ENCODE measurements around the gene LIME1. TPM values are rescaled to one million over a fixed set of nuclear protein-coding genes. Genes with fewer than 3 reads are reported as not detected.

The LIME1 gene
- total and polyA plus RNA-seq, 2 donors (not counting 1 experiment from before 2014, with no cell fraction given): 0.68 to 3.5 TPM

DNA sequence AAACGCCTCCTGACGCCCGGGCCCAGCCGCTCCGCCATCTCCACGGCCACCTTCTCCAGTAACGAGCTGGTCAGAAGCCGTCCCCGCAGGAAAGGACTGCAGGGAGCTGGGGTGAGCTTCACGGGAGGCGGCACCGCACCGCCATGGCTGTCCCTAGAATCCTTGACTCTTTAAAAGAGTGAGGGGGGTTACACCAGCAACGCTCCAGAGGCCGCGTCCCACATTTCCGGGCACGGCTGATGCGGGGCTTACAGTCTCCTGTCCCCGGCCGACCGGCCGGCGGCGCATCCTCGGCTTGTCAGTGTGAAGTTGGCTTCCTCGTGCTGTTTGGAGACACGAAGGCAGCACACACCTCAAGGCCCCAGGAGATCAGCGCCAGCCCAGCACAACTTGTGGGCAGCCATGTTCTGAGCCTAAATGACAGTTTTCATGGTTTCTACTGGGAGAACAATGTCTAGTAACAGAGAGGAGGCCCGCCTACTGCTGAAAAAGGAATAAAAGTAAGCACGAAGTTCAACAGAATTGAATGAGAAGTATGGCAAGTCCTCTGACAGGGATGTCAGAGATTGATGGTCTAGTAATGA is 33.5 kb downstream of the LIME1 start:
- Histone ChIP-seq H3K27me3 (ENCODE audit: control insufficient read depth, insufficient read depth, low read length) (no peaks in the 10 kb centered on the region), H2AFZ (ENCODE audit: low read length) (no peak overlapping the region), H3K4me3 (replicated peaks in 1 of 4; ENCODE audit: control extremely low read depth in 1 of 4, insufficient read depth in 1 of 4, low read depth in 3 of 4, low read length in 4 of 4) (no peak overlapping the region), H3K4me1 (ENCODE audit: control insufficient read depth, extremely low read depth, insufficient read depth, low read length) (peaks cover 4% of the 10 kb centered on the region), H3K9me3 (ENCODE audit: control insufficient read depth, insufficient read depth, low read depth, low read length) (no peaks in the 10 kb centered on the region), H3K36me3 (ENCODE audit: control insufficient read depth, insufficient read depth, low read length) (no peaks in the 10 kb centered on the region), H3K9ac (ENCODE audit: insufficient read depth, low read length) (no peak overlapping the region), H3K79me2 (ENCODE audit: control insufficient read depth, insufficient read depth, low read length) (no peaks in the 10 kb centered on the region), H4K20me1 (ENCODE audit: control insufficient read depth, extremely low read depth, insufficient read depth, low read length) (no peaks in the 10 kb centered on the region), H3K4me2 (ENCODE audit: extremely low read depth, insufficient read depth, low read length) (no peak overlapping the region), H3K27ac (ENCODE audit: insufficient read depth, low read length) (no peak overlapping the region)
- DNase-seq (ENCODE audit: low read depth in 2 of 2): no peak
- TF ChIP-seq EZH2 (IDR thresholded peaks at IDR 0.05; ENCODE audit: low read length, missing control alignments): no peak
- TF ChIP-seq, protein P1, sequence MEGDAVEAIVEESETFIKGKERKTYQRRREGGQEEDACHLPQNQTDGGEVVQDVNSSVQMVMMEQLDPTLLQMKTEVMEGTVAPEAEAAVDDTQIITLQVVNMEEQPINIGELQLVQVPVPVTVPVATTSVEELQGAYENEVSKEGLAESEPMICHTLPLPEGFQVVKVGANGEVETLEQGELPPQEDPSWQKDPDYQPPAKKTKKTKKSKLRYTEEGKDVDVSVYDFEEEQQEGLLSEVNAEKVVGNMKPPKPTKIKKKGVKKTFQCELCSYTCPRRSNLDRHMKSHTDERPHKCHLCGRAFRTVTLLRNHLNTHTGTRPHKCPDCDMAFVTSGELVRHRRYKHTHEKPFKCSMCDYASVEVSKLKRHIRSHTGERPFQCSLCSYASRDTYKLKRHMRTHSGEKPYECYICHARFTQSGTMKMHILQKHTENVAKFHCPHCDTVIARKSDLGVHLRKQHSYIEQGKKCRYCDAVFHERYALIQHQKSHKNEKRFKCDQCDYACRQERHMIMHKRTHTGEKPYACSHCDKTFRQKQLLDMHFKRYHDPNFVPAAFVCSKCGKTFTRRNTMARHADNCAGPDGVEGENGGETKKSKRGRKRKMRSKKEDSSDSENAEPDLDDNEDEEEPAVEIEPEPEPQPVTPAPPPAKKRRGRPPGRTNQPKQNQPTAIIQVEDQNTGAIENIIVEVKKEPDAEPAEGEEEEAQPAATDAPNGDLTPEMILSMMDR (conservative IDR thresholded peaks at IDR 0.05 in 1 of 2, IDR thresholded peaks at IDR 0.05 in 1 of 2; ENCODE audit: low read depth in 1 of 2, low read length in 2 of 2): no peak

DNA sequence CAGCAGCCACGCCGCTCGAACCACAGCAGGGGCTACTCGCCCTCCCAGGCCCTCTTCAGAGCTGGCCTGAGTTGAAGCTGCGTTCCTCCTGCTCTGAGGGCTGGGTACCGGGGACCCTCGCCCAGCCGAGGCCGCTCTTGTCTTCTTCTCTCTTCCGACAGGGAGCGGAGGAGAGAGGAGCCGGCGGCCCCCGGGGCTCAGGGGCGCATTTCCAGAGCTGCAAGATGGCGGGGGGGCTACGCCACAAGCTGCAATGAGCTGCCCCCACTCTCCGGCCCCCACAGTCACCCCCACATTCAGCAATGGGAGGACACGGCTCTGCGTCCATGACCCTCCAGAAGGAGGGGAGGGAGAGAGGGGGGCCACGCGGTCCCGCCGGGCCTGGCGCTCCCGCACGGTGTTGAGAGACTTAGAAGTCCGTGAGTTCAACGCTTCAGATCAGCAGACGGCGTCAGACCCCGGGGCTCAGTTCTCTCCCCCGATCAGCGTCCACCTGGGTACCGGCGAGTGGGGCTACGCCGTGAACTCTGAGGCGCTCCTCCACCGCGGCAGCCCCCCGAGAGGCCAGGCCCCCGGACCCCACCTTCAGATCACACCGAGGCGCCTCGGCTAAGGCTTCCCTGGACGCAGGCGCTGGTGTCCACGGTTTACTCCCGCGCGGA is 34.7 kb downstream of the LIME1 start:
- Histone ChIP-seq H3K36me3 (ENCODE audit: control insufficient read depth, insufficient read depth, low read length) (no peaks in the 10 kb centered on the region), H3K9me3 (ENCODE audit: control insufficient read depth, insufficient read depth, low read depth, low read length) (no peaks in the 10 kb centered on the region), H4K20me1 (ENCODE audit: control insufficient read depth, extremely low read depth, insufficient read depth, low read length) (no peaks in the 10 kb centered on the region), H3K9ac (ENCODE audit: insufficient read depth, low read length) (no peak overlapping the region), H3K4me1 (ENCODE audit: control insufficient read depth, extremely low read depth, insufficient read depth, low read length) (peaks cover 4% of the 10 kb centered on the region), H3K4me2 (ENCODE audit: extremely low read depth, insufficient read depth, low read length) (no peak overlapping the region), H3K4me3 (replicated peaks in 1 of 4; ENCODE audit: control extremely low read depth in 1 of 4, insufficient read depth in 1 of 4, low read depth in 3 of 4, low read length in 4 of 4) (no peak overlapping the region), H3K27ac (ENCODE audit: insufficient read depth, low read length) (no peak overlapping the region), H2AFZ (ENCODE audit: low read length) (no peak overlapping the region), H3K79me2 (ENCODE audit: control insufficient read depth, insufficient read depth, low read length) (no peaks in the 10 kb centered on the region), H3K27me3 (ENCODE audit: control insufficient read depth, insufficient read depth, low read length) (no peaks in the 10 kb centered on the region)
- no peak for DNase-seq (ENCODE audit: low read depth in 2 of 2)
- no peak for TF ChIP-seq EZH2 (IDR thresholded peaks at IDR 0.05; ENCODE audit: low read length, missing control alignments)
- TF ChIP-seq, protein P1 (conservative IDR thresholded peaks at IDR 0.05 in 1 of 2, IDR thresholded peaks at IDR 0.05 in 1 of 2; ENCODE audit: low read depth in 1 of 2, low read length in 2 of 2): no peak

DNA sequence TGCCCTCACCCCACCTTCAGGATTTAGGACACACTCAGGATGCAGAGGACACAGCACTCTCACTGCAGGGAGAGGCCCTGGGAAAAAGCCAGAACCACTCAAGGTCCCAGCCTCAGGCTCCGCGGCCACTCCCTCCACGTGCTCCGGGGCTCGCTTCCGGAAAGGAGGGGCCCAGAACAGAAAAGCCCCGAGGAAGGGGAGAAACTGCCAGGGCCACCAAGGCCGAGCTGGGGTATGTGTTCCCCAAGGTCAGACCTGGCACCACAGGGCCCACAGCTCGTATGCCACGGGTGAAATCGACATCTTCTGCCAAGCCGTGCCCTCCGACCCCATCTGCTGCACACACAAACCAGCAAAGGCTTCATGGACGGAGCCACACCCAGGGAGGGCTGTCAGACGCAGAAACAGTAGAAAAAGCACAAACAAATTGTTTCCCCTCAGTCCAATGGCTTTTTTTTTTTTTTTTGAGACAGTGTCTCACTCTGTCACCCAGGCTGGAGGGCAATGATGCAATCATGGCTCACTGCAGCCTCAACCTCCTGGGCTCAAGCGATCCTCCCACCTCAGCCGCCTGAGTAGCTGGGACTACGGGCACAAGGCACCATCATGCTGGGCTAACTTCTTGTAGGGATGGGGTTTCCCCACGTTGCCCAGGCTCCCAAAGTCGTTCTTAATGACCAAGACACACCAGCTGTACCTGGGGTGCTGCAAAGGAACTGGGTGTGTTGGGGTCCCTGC is 36.5 kb downstream of the LIME1 start:
- Histone ChIP-seq H3K36me3 (ENCODE audit: control insufficient read depth, insufficient read depth, low read length) (no peaks in the 10 kb centered on the region), H3K4me3 (replicated peaks in 1 of 4; ENCODE audit: control extremely low read depth in 1 of 4, insufficient read depth in 1 of 4, low read depth in 3 of 4, low read length in 4 of 4) (no peak overlapping the region), H3K27ac (ENCODE audit: insufficient read depth, low read length) (no peak overlapping the region), H3K9me3 (ENCODE audit: control insufficient read depth, insufficient read depth, low read depth, low read length) (no peaks in the 10 kb centered on the region), H3K27me3 (ENCODE audit: control insufficient read depth, insufficient read depth, low read length) (no peaks in the 10 kb centered on the region), H4K20me1 (ENCODE audit: control insufficient read depth, extremely low read depth, insufficient read depth, low read length) (no peaks in the 10 kb centered on the region), H3K4me2 (ENCODE audit: extremely low read depth, insufficient read depth, low read length) (no peak overlapping the region), H3K9ac (ENCODE audit: insufficient read depth, low read length) (no peak overlapping the region), H3K79me2 (ENCODE audit: control insufficient read depth, insufficient read depth, low read length) (no peaks in the 10 kb centered on the region), H3K4me1 (ENCODE audit: control insufficient read depth, extremely low read depth, insufficient read depth, low read length) (peaks cover 4% of the 10 kb centered on the region), H2AFZ (ENCODE audit: low read length) (no peak overlapping the region)
- TF ChIP-seq, protein P1 (conservative IDR thresholded peaks at IDR 0.05 in 1 of 2, IDR thresholded peaks at IDR 0.05 in 1 of 2; ENCODE audit: low read depth in 1 of 2, low read length in 2 of 2): no peak
- no peak for TF ChIP-seq EZH2 (IDR thresholded peaks at IDR 0.05; ENCODE audit: low read length, missing control alignments)
- DNase-seq (ENCODE audit: low read depth in 2 of 2): no peak

All from fibroblast of lung (primary cell).